HepG2 (cell line): Measurements from ENCODE around the gene SLC25A23. TPM values are rescaled to one million over a fixed set of nuclear protein-coding genes. Genes with fewer than 3 reads are reported as not detected.

Experiments
- ATM ChIP-seq: fragments of 450-650 bp; IDR thresholded peaks from 2 replicates; pipeline ENCODE4 v1.7.1; 2017; ENCODE audit warnings: mild to moderate bottlenecking, borderline replicate concordance
- BRCA1 ChIP-seq: sonication (generic); formaldehyde crosslinking; IDR thresholded peaks from 2 replicates; pipeline ENCODE4 v1.4.0; 2020; ENCODE audit warnings: missing genetic modification reagents
- DMAP1 ChIP-seq: IDR thresholded peaks from 2 replicates; pipeline ENCODE4 v1.6.1; 2016
- ELF1 ChIP-seq: sonication (generic); formaldehyde crosslinking; IDR thresholded peaks from 2 replicates; pipeline ENCODE4 v1.4.0; 2020; ENCODE audit warnings: missing genetic modification reagents
- FOXJ3 ChIP-seq: sonication (generic); formaldehyde crosslinking; IDR thresholded peaks from 2 replicates; pipeline ENCODE4 v1.4.0; 2020; ENCODE audit warnings: missing genetic modification reagents, mild to moderate bottlenecking, borderline replicate concordance
- FOXM1 ChIP-seq: sonication (generic); formaldehyde crosslinking; IDR thresholded peaks from 2 replicates; pipeline ENCODE4 v1.5.0; 2020; ENCODE audit warnings: missing genetic modification reagents
- HNF4G ChIP-seq, 2 experiments: sonication (generic) in 1 of 2; formaldehyde crosslinking in 1 of 2; IDR thresholded peaks; 2 replicates each; pipeline versions ENCODE4 v1.4.0 to v1.6.1; 2011 to 2020; ENCODE audit warnings: borderline replicate concordance in 2 of 2, low read depth in 2 of 2, mild to moderate bottlenecking in 2 of 2, low read length in 1 of 2, missing genetic modification reagents in 1 of 2, moderate library complexity in 1 of 2
- KAT7 ChIP-seq: IDR thresholded peaks from 2 replicates; pipeline ENCODE4 v1.6.1; 2018; ENCODE audit warnings: borderline replicate concordance, missing compliant biosample characterization
- NFE2 ChIP-seq: sonication (generic); formaldehyde crosslinking; IDR thresholded peaks from 2 replicates; pipeline ENCODE4 v1.4.0; 2020; ENCODE audit warnings: missing genetic modification reagents
- NR2F1 ChIP-seq, 2 experiments: fragments of 450-650 bp in 1 of 2; formaldehyde crosslinking in 1 of 2; IDR thresholded peaks; 2 replicates each; pipeline versions ENCODE4 v1.5.0 to v1.6.1; 2016 to 2020; ENCODE audit warnings: mild to moderate bottlenecking in 1 of 2, missing compliant biosample characterization in 1 of 2, missing genetic modification reagents in 1 of 2, moderate library complexity in 1 of 2
- PAWR ChIP-seq: sonication (generic); formaldehyde crosslinking; IDR thresholded peaks from 2 replicates; pipeline ENCODE4 v1.4.0; 2020; ENCODE audit warnings: missing genetic modification reagents, mild to moderate bottlenecking, borderline replicate concordance
- TBX2 ChIP-seq: sonication (generic); formaldehyde crosslinking; IDR thresholded peaks from 2 replicates; pipeline ENCODE4 v1.5.0; 2020; ENCODE audit warnings: missing genetic modification reagents, mild to moderate bottlenecking, borderline replicate concordance
- YY1 ChIP-seq: IDR thresholded peaks from 2 replicates; pipeline ENCODE4 v1.6.1; 2011; ENCODE audit warnings: low read length, low read depth, moderate library complexity, mild to moderate bottlenecking; ENCODE audit not compliant: insufficient read depth, insufficient replicate concordance
- ZFYVE20 ChIP-seq: sonication (generic); formaldehyde crosslinking; IDR thresholded peaks from 2 replicates; pipeline ENCODE4 v1.8.0; 2023; ENCODE audit warnings: low read depth, mild to moderate bottlenecking, moderate library complexity, missing genetic modification reagents, borderline replicate concordance
- ZKSCAN8 ChIP-seq: IDR thresholded peaks from 2 replicates; pipeline ENCODE4 v1.6.1; 2016; ENCODE audit warnings: borderline replicate concordance, missing genetic modification reagents, missing compliant biosample characterization
- ZNF264 ChIP-seq: sonication (generic); formaldehyde crosslinking; IDR thresholded peaks from 2 replicates; pipeline ENCODE4 v1.4.0; 2020; ENCODE audit warnings: missing genetic modification reagents
- ZNF777 ChIP-seq: sonication (generic); formaldehyde crosslinking; IDR thresholded peaks from 2 replicates; pipeline ENCODE4 v1.4.0; 2020; ENCODE audit warnings: missing genetic modification reagents
- polyA plus RNA-seq, 8 experiments: library from polyadenylated mRNA; depleted of rRNA in 3 of 8; stranded (reverse) in 7 of 8; unstranded in 1 of 8; fragments of >200 nt; fragmentation: Illumina TruSeq in 4 of 8; extraction: Trizol in 4 of 8; gene quantifications; 2 replicates each; pipeline versions ENCODE4 v1.2.1 to v1.2.3, GENCODE V29; 2011 to 2016; ENCODE audit warnings: low read depth in 4 of 8, missing spikeins in 1 of 8, mixed read lengths in 1 of 8; ENCODE audit not compliant: insufficient read depth in 1 of 8
- total RNA-seq, 5 experiments: library from RNA; depleted of rRNA; stranded (reverse); fragments of >200 nt; fragmentation: Illumina TruSeq; extraction: Trizol; gene quantifications; 2 replicates each; pipeline ENCODE4 v1.2.3, GENCODE V29; 2016; ENCODE audit warnings: low read depth in 1 of 5
- TF ChIP-seq, protein P1 (sequence below): sonication (generic); formaldehyde crosslinking; IDR thresholded peaks from 2 replicates; pipeline ENCODE4 v1.4.0; 2020; ENCODE audit warnings: missing genetic modification reagents
- TF ChIP-seq, protein P2 (sequence below): sonication (generic); formaldehyde crosslinking; IDR thresholded peaks from 2 replicates; pipeline ENCODE4 v1.5.1; 2020; ENCODE audit warnings: missing genetic modification reagents, mild to moderate bottlenecking, borderline replicate concordance
- TF ChIP-seq, protein P3 (sequence below): sonication (generic); formaldehyde crosslinking; IDR thresholded peaks from 2 replicates; pipeline ENCODE4 v1.4.0; 2020; ENCODE audit warnings: missing genetic modification reagents, low read depth, mild to moderate bottlenecking, borderline replicate concordance
- TF ChIP-seq, protein P4 (sequence below): sonication (generic); formaldehyde crosslinking; IDR thresholded peaks from 2 replicates; pipeline ENCODE4 v1.8.1; 2023; ENCODE audit warnings: missing genetic modification reagents, inconsistent platforms, borderline replicate concordance
- TF ChIP-seq, protein P5 (sequence below): IDR thresholded peaks from 2 replicates; pipeline ENCODE4 v1.6.1; 2016

Gene SLC25A23
- total and polyA plus RNA-seq, 2 of the 13 experiments (the other 11 are each of a cell fraction or from before 2014, with no cell fraction given), result 12.4 to 15.2 TPM

DNA sequence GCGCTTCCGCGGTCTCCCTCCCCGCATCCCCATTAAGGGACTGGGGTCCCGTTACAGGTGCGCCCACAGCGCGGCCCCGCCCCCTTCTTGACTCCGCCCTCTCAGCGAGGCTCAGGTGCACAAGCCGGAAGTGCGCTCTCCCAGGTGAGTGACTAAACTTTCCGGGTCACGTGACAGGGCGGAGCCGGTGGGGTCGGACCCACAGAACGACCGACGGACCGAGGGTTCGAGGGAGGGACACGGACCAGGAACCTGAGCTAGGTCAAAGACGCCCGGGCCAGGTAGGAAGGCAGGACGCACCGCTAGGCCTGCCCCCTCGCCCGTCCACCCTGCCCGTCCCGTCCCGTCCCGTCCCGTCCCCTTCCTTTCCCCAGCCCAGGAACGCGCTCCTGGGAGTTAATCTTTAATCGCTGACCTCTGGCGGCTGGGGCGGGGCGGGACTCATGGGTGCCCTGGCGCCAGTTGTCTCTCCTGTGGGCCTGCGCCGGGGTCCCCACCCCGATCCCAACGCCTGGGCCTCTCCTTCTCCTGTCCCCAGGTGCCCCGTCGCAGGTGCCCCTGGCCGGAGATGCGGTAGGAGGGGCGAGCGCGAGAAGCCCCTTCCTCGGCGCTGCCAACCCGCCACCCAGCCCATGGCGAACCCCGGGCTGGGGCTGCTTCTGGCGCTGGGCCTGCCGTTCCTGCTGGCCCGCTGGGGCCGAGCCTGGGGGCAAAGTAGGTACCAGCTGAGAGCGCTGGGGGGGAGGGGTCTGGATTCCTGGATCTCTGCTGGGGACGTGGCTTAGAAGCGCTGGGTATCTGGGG lies 4.7 kb upstream of the SLC25A23 start, which contains the start of gene CRB3 (continued):
- TF ChIP-seq ZNF264 (CRISPR knock-in tag), result no peak
- TF ChIP-seq, protein P1, sequence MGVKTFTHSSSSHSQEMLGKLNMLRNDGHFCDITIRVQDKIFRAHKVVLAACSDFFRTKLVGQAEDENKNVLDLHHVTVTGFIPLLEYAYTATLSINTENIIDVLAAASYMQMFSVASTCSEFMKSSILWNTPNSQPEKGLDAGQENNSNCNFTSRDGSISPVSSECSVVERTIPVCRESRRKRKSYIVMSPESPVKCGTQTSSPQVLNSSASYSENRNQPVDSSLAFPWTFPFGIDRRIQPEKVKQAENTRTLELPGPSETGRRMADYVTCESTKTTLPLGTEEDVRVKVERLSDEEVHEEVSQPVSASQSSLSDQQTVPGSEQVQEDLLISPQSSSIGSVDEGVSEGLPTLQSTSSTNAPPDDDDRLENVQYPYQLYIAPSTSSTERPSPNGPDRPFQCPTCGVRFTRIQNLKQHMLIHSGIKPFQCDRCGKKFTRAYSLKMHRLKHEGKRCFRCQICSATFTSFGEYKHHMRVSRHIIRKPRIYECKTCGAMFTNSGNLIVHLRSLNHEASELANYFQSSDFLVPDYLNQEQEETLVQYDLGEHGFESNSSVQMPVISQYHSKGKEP (CRISPR knock-in tag), result no peak
- TF ChIP-seq, protein P2, sequence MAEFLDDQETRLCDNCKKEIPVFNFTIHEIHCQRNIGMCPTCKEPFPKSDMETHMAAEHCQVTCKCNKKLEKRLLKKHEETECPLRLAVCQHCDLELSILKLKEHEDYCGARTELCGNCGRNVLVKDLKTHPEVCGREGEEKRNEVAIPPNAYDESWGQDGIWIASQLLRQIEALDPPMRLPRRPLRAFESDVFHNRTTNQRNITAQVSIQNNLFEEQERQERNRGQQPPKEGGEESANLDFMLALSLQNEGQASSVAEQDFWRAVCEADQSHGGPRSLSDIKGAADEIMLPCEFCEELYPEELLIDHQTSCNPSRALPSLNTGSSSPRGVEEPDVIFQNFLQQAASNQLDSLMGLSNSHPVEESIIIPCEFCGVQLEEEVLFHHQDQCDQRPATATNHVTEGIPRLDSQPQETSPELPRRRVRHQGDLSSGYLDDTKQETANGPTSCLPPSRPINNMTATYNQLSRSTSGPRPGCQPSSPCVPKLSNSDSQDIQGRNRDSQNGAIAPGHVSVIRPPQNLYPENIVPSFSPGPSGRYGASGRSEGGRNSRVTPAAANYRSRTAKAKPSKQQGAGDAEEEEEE (CRISPR knock-in tag), result no peak
- TF ChIP-seq KAT7, result no peak
- TF ChIP-seq ELF1 (CRISPR knock-in tag), result peak; percentile 97
- TF ChIP-seq, protein P3, sequence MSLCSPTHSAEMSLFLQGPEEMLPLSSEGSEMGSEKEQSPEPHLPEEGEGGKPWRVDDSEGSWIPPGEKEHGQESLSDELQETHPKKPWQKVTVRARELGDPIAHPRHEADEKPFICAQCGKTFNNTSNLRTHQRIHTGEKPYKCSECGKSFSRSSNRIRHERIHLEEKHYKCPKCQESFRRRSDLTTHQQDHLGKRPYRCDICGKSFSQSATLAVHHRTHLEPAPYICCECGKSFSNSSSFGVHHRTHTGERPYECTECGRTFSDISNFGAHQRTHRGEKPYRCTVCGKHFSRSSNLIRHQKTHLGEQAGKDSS (CRISPR knock-in tag), result no peak; the same call in 1 of the 2 replicates
- no peak for TF ChIP-seq ATM
- peak; percentile 99 for TF ChIP-seq ZNF777 (CRISPR knock-in tag)
- no peak for TF ChIP-seq ZKSCAN8 (CRISPR knock-in tag)
- peak; percentile 46; the same call in 1 of the 2 replicates for TF ChIP-seq DMAP1 (CRISPR knock-in tag)
- TF ChIP-seq HNF4G (IDR thresholded peaks at IDR 0.05; ENCODE audit: borderline replicate concordance, low read depth, low read length), result no peak; the same call in 1 of the 2 replicates
- TF ChIP-seq HNF4G (CRISPR knock-in tag; IDR thresholded peaks at IDR 0.05; ENCODE audit: borderline replicate concordance, low read depth), result no peak
- TF ChIP-seq PAWR (CRISPR knock-in tag), result no peak
- TF ChIP-seq FOXM1 (CRISPR knock-in tag), result no peak
- TF ChIP-seq, protein P4, sequence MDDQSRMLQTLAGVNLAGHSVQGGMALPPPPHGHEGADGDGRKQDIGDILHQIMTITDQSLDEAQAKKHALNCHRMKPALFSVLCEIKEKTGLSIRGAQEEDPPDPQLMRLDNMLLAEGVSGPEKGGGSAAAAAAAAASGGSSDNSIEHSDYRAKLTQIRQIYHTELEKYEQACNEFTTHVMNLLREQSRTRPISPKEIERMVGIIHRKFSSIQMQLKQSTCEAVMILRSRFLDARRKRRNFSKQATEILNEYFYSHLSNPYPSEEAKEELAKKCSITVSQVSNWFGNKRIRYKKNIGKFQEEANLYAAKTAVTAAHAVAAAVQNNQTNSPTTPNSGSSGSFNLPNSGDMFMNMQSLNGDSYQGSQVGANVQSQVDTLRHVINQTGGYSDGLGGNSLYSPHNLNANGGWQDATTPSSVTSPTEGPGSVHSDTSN, result no peak
- TF ChIP-seq YY1, result peak; percentile 26
- TF ChIP-seq ZFYVE20, result no peak
- no peak for TF ChIP-seq FOXJ3 (CRISPR knock-in tag)
- no peak for TF ChIP-seq BRCA1 (CRISPR knock-in tag)
- peak; percentile 54; the same call in 1 of the 2 replicates for TF ChIP-seq TBX2 (CRISPR knock-in tag)
- TF ChIP-seq NFE2 (CRISPR knock-in tag), result no peak
- TF ChIP-seq NR2F1 (CRISPR knock-in tag; IDR thresholded peaks at IDR 0.05), result peak in 1 of 2 experiments; percentile 35; a peak in 1 of 4 replicates
- TF ChIP-seq, protein P5, sequence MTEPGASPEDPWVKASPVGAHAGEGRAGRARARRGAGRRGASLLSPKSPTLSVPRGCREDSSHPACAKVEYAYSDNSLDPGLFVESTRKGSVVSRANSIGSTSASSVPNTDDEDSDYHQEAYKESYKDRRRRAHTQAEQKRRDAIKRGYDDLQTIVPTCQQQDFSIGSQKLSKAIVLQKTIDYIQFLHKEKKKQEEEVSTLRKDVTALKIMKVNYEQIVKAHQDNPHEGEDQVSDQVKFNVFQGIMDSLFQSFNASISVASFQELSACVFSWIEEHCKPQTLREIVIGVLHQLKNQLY (CRISPR knock-in tag), result peak; percentile 23; the same call in 1 of the 2 replicates
